Activated CD8-positive, alpha-beta T cell treated with anti-CD3 and anti-CD28 coated beads, Interleukin-2, amount 10 ng/mL, durations not matched to agents 7 days and 5 days (primary cell): ENCODE measurements around the gene WDR91. TPM values are rescaled to one million over a fixed set of nuclear protein-coding genes. Genes with fewer than 3 reads are reported as not detected.
A peak's percentile ranks its signal among the peaks of the same experiment; 100 is the strongest.

Source experiments
- ATAC-seq: fragments of 150-1000 bp; cut with Tn5 transposase; one replicate; pipeline ENCODE4 v1.10.0; 2021; ENCODE audit warnings: moderate library complexity
- CTCF ChIA-PET: fragments of 350-600 bp; sonication (Branson Sonifier 250); formaldehyde crosslinking; loops from one replicate; lab custom pipeline; 2021; ENCODE audit warnings: antibody characterized with exemption; lab: Charles Lee
- POLR2A ChIA-PET: fragments of 350-600 bp; sonication (Branson Sonifier 250); formaldehyde crosslinking; loops from one replicate; lab custom pipeline; 2021; ENCODE audit warnings: antibody characterized with exemption; lab: Charles Lee
- DNase-seq: peaks from one replicate; pipeline ENCODE4 v3.0.0-alpha.2; 2020
- H3K27ac Mint-ChIP-seq: one replicate; pipeline ENCODE4 v1.8.0; 2021; ENCODE audit warnings: mild to moderate bottlenecking, mixed read lengths
- H3K27me3 Mint-ChIP-seq: one replicate; pipeline ENCODE4 v1.8.0; 2021; ENCODE audit warnings: low read depth, mixed read lengths
- H3K36me3 Mint-ChIP-seq: one replicate; pipeline ENCODE4 v1.8.0; 2021; ENCODE audit warnings: low read depth, mixed read lengths
- H3K4me1 Mint-ChIP-seq: one replicate; pipeline ENCODE4 v1.8.0; 2021; ENCODE audit warnings: low read depth, mixed read lengths
- H3K4me3 Mint-ChIP-seq: one replicate; pipeline ENCODE4 v1.8.0; 2021; ENCODE audit warnings: mild to moderate bottlenecking, mixed read lengths
- H3K9me3 Mint-ChIP-seq: one replicate; pipeline ENCODE4 v1.8.0; 2022; ENCODE audit warnings: mixed read lengths; ENCODE audit not compliant: insufficient read depth
- total RNA-seq, 2 experiments: library from RNA; stranded (reverse); gene quantifications; one replicate each; pipeline ENCODE4 v1.2.3, GENCODE V29; 2021

WDR91 gene
- total RNA-seq, 2 experiments from 2014 or later = 10.0 to 11.5 TPM

GRCh38 chr7:135167365-135167917 is 43.9 kb downstream of the WDR91 start:
- Mint-ChIP-seq H3K4me3 (peak overlapping the region; percentile 29), H3K9me3 (peaks cover 4% of the 10 kb centered on the region), H3K27me3 (no peaks in the 10 kb centered on the region), H3K27ac (peak overlapping the region; percentile 72), H3K36me3 (peaks cover 63% of the 10 kb centered on the region), H3K4me1 (peaks cover 54% of the 10 kb centered on the region)
- DNase-seq (no peak), ATAC-seq (no peak)
- POLR2A ChIA-PET = interaction anchor here (0.5 to 3.7 kb wide), 3 partner anchors 18 to 807 kb away, joined by 3 to 61 read pairs (median 4); partner anchors contain the start of gene TMEM140
- CTCF ChIA-PET = interaction anchor here (1.4 to 8.7 kb wide), 5 partner anchors 8 to 500 kb away, joined by 4 to 98 read pairs (median 45); partner anchors contain the start of genes AGBL3 and TMEM140

- peaks cover 73% of the 10 kb centered on the region for H3K36me3 Mint-ChIP-seq
- H3K4me3 Mint-ChIP-seq = no peak overlapping the region
- ChIA-PET POLR2A (interaction anchor here (0.8 to 3.2 kb wide), 2 partner anchors 17 to 18 kb away, joined by 4 to 23 read pairs; partner anchors contain the start of gene TMEM140), CTCF (interaction anchor here (3.2 to 8.7 kb wide), 3 partner anchors 7 to 180 kb away, joined by 17 to 98 read pairs (median 45); partner anchors contain the start of genes AGBL3 and TMEM140)
- peaks cover 14% of the 10 kb centered on the region for H3K9me3 Mint-ChIP-seq
- peak overlapping the region; percentile 34 for H3K27ac Mint-ChIP-seq
- H3K4me1 Mint-ChIP-seq = peaks cover 50% of the 10 kb centered on the region
- DNase-seq (no peak), ATAC-seq (no peak)
- no peaks in the 10 kb centered on the region for H3K27me3 Mint-ChIP-seq
Measured at GRCh38 chr7:135166338-135166990, 44.9 kb downstream of the WDR91 start.

- Mint-ChIP-seq H3K27ac (peak overlapping the region; percentile 18), H3K36me3 (peaks cover 79% of the 10 kb centered on the region), H3K4me3 (no peak overlapping the region), H3K27me3 (no peaks in the 10 kb centered on the region), H3K9me3 (peaks cover 16% of the 10 kb centered on the region), H3K4me1 (peaks cover 51% of the 10 kb centered on the region)
- no peak for ATAC-seq
- DNase-seq = no peak
- ChIA-PET POLR2A (interaction anchor here (3.2 kb wide), 1 partner anchor 18 kb away, joined by 23 read pairs; the partner anchor contains the start of gene TMEM140), CTCF (interaction anchor here (3.2 to 8.7 kb wide), 2 partner anchors 17 to 180 kb away, joined by 17 to 98 read pairs; partner anchors contain the start of genes AGBL3 and TMEM140)
Measured at GRCh38 chr7:135165862-135166261, 45.5 kb downstream of the WDR91 start.

GRCh38 chr7:135164357-135165061 is 46.8 kb downstream of the WDR91 start:
- DNase-seq = no peak
- ChIA-PET CTCF (interaction anchor here (3.2 to 8.7 kb wide), 2 partner anchors 16 to 178 kb away, joined by 17 to 98 read pairs; partner anchors contain the start of genes AGBL3 and TMEM140), POLR2A (interaction anchor here (0.6 to 3.2 kb wide), 4 partner anchors 13 to 1225 kb away, joined by 3 to 23 read pairs (median 4); partner anchors contain the start of genes TMEM140 and WDR91)
- ATAC-seq = no peak
- H3K9me3 Mint-ChIP-seq = peaks cover 16% of the 10 kb centered on the region
- H3K36me3 Mint-ChIP-seq = peaks cover 86% of the 10 kb centered on the region
- H3K4me1 Mint-ChIP-seq = peaks cover 58% of the 10 kb centered on the region
- H3K27ac Mint-ChIP-seq = peak overlapping the region; percentile 32
- no peak overlapping the region for H3K4me3 Mint-ChIP-seq
- no peaks in the 10 kb centered on the region for H3K27me3 Mint-ChIP-seq

GRCh38 chr7:135162382-135163001 is 48.8 kb downstream of the WDR91 start:
- H3K4me3 Mint-ChIP-seq = no peak overlapping the region
- peaks cover 89% of the 10 kb centered on the region for H3K36me3 Mint-ChIP-seq
- H3K4me1 Mint-ChIP-seq = peaks cover 45% of the 10 kb centered on the region
- ChIA-PET CTCF (interaction anchor here (1.0 to 6.7 kb wide), 2 partner anchors 7 to 15 kb away, joined by 3 to 45 read pairs; partner anchors contain the start of genes CYREN and TMEM140), POLR2A (interaction anchor here (0.7 to 1.0 kb wide), 2 partner anchors 15 to 175 kb away, joined by 3 read pairs; partner anchors contain the start of gene TMEM140)
- no peaks in the 10 kb centered on the region for H3K27me3 Mint-ChIP-seq
- no peak for DNase-seq
- H3K9me3 Mint-ChIP-seq = peaks cover 16% of the 10 kb centered on the region
- ATAC-seq = no peak
- H3K27ac Mint-ChIP-seq = no peak overlapping the region

- peak; percentile 18 for ATAC-seq
- peaks cover 22% of the 10 kb centered on the region for H3K9me3 Mint-ChIP-seq
- no peak overlapping the region for H3K4me3 Mint-ChIP-seq
- ChIA-PET CTCF (interaction anchor here (1.3 to 6.7 kb wide), 2 partner anchors 8 to 14 kb away, joined by 6 to 45 read pairs; partner anchors contain the start of genes CYREN and TMEM140), POLR2A (interaction anchor here (0.7 to 2.4 kb wide), 3 partner anchors 14 to 174 kb away, joined by 3 to 7 read pairs (median 3); partner anchors contain the start of gene TMEM140)
- peaks cover 38% of the 10 kb centered on the region for H3K4me1 Mint-ChIP-seq
- peaks cover 89% of the 10 kb centered on the region for H3K36me3 Mint-ChIP-seq
- peak overlapping the region; percentile 63 for H3K27ac Mint-ChIP-seq
- no peak for DNase-seq
- H3K27me3 Mint-ChIP-seq = no peaks in the 10 kb centered on the region
Measured at GRCh38 chr7:135161669-135162068, 49.7 kb downstream of the WDR91 start.

- Mint-ChIP-seq H3K9me3 (peaks cover 28% of the 10 kb centered on the region), H3K36me3 (peaks cover 89% of the 10 kb centered on the region), H3K27ac (peak overlapping the region; percentile 63), H3K27me3 (no peaks in the 10 kb centered on the region), H3K4me3 (no peak overlapping the region), H3K4me1 (peaks cover 33% of the 10 kb centered on the region)
- DNase-seq (no peak), ATAC-seq (no peak)
- CTCF ChIA-PET = interaction anchor here (1.3 to 6.7 kb wide), 4 partner anchors 8 to 175 kb away, joined by 5 to 45 read pairs (median 7); partner anchors contain the start of genes AGBL3, CYREN and TMEM140
- POLR2A ChIA-PET = interaction anchor here (1.5 to 2.4 kb wide), 3 partner anchors 8 to 13 kb away, joined by 4 to 10 read pairs (median 7); partner anchors contain the start of gene TMEM140
Measured at GRCh38 chr7:135160858-135161653, 50.3 kb downstream of the WDR91 start.

- H3K4me1 Mint-ChIP-seq = peaks cover 29% of the 10 kb centered on the region
- CTCF ChIA-PET = interaction anchor here (1.1 to 6.7 kb wide), 5 partner anchors 9 to 174 kb away, joined by 3 to 45 read pairs (median 6); partner anchors contain the start of genes AGBL3, CYREN and TMEM140
- POLR2A ChIA-PET = interaction anchor here (1.5 to 2.4 kb wide), 3 partner anchors 9 to 12 kb away, joined by 4 to 10 read pairs (median 7); partner anchors contain the start of gene TMEM140
- peaks cover 89% of the 10 kb centered on the region for H3K36me3 Mint-ChIP-seq
- H3K27ac Mint-ChIP-seq = peak overlapping the region; percentile 53
- H3K9me3 Mint-ChIP-seq = peaks cover 36% of the 10 kb centered on the region
- no peaks in the 10 kb centered on the region for H3K27me3 Mint-ChIP-seq
- ATAC-seq = peak; percentile 18
- no peak for DNase-seq
- H3K4me3 Mint-ChIP-seq = no peak overlapping the region
Measured at GRCh38 chr7:135160098-135160857, 51.0 kb downstream of the WDR91 start.

GRCh38 chr7:135159359-135160085 is 51.8 kb downstream of the WDR91 start:
- no peak for DNase-seq
- ChIA-PET CTCF (interaction anchor here (1.1 to 6.7 kb wide), 4 partner anchors 9 to 173 kb away, joined by 3 to 45 read pairs (median 6); partner anchors contain the start of genes AGBL3, CYREN and TMEM140), POLR2A (interaction anchor here (1.5 to 2.4 kb wide), 3 partner anchors 10 to 12 kb away, joined by 4 to 10 read pairs (median 7); partner anchors contain the start of gene TMEM140)
- no peaks in the 10 kb centered on the region for H3K27me3 Mint-ChIP-seq
- peaks cover 90% of the 10 kb centered on the region for H3K36me3 Mint-ChIP-seq
- H3K27ac Mint-ChIP-seq = no peak overlapping the region
- peaks cover 43% of the 10 kb centered on the region for H3K9me3 Mint-ChIP-seq
- H3K4me3 Mint-ChIP-seq = no peak overlapping the region
- H3K4me1 Mint-ChIP-seq = peaks cover 29% of the 10 kb centered on the region
- no peak for ATAC-seq
